ENCODE measurements around the gene HASPIN.
"Not testable (repeated sequence)": the region's sequence is repeated elsewhere in the genome, so short reads cannot be mapped to it uniquely, and the experiment has no call there.

HASPIN gene

DNA sequence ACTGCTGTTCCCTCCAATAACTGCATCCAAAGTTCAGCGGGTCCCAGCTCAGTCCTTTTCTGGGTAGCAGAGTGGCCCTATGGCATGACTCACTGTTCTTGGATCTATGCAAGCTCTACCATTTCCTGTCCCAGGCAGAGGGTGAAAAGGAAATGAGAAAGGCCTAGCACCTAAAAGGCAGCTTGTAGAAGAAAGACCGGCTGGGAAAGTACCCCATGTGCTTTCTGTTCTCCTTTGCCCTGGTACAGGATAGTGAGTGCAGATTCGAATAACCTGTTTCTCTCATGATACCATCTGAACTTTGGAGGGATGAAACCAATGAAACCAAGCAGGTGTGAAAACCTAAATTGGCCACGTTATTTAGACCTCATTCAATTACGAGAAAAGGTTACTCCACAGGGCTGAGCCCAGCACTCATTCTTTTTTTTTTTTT, 12.7 kb upstream of the HASPIN start:
- Mint-ChIP-seq H3K4me1 (peaks cover 55% of the 10 kb centered on the region), H3K4me3 (peak overlapping the region; percentile 40), H3K9me3 (no peaks in the 10 kb centered on the region), H3K27ac (peak overlapping the region; percentile 79), H3K36me3 (ENCODE audit: low read depth) (peaks cover 25% of the 10 kb centered on the region), H3K27me3 (no peaks in the 10 kb centered on the region)
- ATAC-seq, result peak; percentile 100
- DNase-seq, result peak; percentile 70

DNA sequence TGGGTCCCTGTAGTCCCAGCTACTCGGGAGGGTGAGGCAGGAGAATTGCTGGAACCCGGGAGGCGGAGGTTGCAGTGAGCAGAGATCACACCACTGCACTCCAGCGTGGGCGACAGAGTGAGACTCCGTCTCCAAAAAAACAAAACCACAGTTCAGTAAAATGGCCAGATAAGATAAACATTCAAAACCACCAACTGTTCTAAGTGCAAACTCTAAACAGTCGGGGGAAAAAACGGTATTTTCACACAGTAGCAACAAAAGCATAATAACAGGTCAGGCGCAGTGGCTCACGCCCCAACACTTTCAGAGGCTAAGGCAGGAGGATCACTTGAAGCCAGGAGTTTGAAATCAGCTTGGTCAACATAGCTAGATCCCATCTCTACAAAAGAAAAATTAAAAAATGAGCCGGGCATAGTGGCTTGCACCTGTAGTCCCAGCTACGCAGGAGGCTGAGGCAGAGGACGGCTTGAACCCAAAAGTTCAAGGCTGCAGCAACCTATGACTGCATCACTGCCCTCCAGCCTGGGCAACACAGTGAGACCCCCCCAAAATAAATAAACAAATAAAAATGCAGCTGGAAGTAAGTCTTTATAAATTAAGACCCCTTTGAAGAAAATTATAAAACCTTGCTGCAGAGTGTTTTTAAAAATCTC, 10.8 kb upstream of the HASPIN start:
- no peaks in the 10 kb centered on the region for H3K27me3 Mint-ChIP-seq
- no peaks in the 10 kb centered on the region for H3K9me3 Mint-ChIP-seq
- peak; percentile 9 for ATAC-seq
- peak overlapping the region; percentile 64 for H3K27ac Mint-ChIP-seq
- no peak overlapping the region for H3K4me3 Mint-ChIP-seq
- peaks cover 54% of the 10 kb centered on the region for H3K4me1 Mint-ChIP-seq
- peaks cover 32% of the 10 kb centered on the region for H3K36me3 Mint-ChIP-seq (ENCODE audit: low read depth)
- DNase-seq, result no peak

DNA sequence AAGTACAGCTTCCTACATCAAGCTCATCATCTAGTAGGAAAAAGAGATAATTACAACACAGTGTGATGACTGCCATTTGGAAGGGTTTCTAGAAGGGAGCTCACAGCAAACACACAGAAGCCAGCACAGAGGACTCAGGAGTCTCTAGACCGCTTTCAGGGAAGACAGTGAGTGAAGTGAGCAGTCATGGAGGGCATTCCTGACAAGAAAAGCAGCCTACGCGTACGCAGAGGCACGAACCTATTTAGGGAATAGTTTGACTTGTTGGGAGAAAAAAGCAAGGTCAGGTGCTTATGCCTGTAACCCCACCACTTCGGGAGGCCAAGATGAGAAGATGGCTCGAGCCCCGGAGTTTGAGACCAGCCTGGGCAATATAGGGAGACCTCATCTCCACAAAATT, 8.4 kb upstream of the HASPIN start:
- no peak for DNase-seq
- no peak for ATAC-seq
- H3K36me3 Mint-ChIP-seq (ENCODE audit: low read depth), result peaks cover 47% of the 10 kb centered on the region
- H3K27ac Mint-ChIP-seq, result no peak overlapping the region
- no peaks in the 10 kb centered on the region for H3K27me3 Mint-ChIP-seq
- no peak overlapping the region for H3K4me3 Mint-ChIP-seq
- H3K9me3 Mint-ChIP-seq, result no peaks in the 10 kb centered on the region
- peaks cover 48% of the 10 kb centered on the region for H3K4me1 Mint-ChIP-seq

DNA sequence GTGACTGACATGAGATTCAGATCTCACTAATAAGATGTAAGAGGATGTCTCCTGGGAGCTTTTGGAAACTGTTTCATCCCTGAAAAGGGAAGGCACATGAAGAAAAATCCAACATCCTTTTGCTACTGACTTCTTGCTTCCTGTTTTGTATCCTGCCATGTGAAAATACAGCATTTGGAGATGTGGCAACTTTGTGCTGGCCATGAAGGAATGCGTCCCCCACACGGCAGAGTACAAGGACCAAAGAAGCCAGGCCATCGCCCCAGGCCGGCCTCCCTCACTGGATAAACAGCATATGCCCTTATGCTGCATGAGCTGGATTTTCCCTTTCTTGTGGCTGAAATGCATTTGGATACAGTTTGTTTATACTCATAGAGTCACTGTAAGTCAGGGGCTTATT, 5.5 kb upstream of the HASPIN start:
- Mint-ChIP-seq H3K9me3 (no peaks in the 10 kb centered on the region), H3K36me3 (ENCODE audit: low read depth) (peaks cover 40% of the 10 kb centered on the region), H3K4me1 (peaks cover 47% of the 10 kb centered on the region), H3K27me3 (no peaks in the 10 kb centered on the region), H3K27ac (no peak overlapping the region), H3K4me3 (no peak overlapping the region)
- DNase-seq (no peak), ATAC-seq (no peak)

DNA sequence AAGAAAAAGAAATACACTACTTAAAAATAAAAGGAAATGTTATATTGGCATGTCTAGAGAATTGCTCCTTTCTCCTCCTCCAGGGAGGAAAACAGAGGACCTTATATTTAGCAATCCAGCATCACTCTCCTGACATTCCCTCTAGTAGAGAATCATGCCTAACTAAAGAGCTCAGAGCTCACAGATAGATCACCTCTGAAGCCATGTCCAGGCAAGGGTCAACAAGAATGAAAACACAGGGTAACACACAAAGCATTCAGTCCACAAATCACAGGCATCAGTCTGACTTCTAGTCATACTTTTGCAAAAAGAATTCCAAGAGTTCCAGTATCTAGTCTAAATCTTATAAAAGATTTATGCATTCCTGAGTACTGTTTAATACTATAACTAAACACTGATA, 4.4 kb upstream of the HASPIN start:
- no peak for DNase-seq
- ATAC-seq, result no peak
- Mint-ChIP-seq H3K9me3 (no peaks in the 10 kb centered on the region), H3K27ac (no peak overlapping the region), H3K4me1 (peaks cover 44% of the 10 kb centered on the region), H3K27me3 (no peaks in the 10 kb centered on the region), H3K36me3 (ENCODE audit: low read depth) (peaks cover 39% of the 10 kb centered on the region), H3K4me3 (no peak overlapping the region)

DNA sequence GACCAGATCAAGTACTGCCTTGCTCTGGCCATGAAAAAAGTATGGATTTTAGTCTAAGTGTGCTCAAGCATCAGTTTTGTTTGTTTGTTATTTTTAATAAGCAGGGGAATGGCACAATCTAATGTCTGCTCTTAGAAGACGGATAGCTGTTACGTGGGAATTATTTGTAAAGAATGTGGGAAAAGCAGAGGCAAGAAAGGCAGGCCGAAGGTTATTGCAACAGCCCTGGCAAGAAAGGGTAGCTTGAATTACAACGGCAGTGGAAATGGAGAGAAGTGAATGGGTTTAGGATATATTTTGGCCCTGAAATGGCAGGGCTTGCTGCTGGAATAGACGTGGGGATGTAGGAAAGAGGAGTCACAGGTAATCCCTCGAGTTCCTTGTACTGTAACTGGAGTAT, 987 bp upstream of the HASPIN start:
- Mint-ChIP-seq H3K4me3 (peak overlapping the region; percentile 95), H3K4me1 (peaks cover 68% of the 10 kb centered on the region), H3K36me3 (ENCODE audit: low read depth) (peaks cover 53% of the 10 kb centered on the region), H3K27me3 (no peaks in the 10 kb centered on the region), H3K9me3 (no peaks in the 10 kb centered on the region), H3K27ac (peak overlapping the region; percentile 66)
- no peak for ATAC-seq
- DNase-seq, result no peak

DNA sequence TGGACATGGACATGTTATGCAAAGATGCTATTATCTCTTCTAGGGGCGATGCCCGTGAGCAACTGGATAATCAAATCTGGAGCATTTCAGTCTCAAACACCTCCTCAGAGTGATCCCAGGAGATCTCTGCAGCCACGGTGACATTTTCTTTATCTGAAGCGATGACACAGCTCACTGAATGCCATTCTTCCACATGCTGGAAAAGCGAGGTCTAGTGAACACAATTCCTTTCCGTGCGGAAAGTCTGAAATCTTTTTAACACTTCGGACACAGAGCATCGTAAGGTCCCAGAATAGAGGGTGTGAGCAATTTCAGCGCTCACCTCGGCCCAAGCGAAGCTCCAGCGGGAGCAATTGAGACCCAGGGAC, 531 bp upstream of the HASPIN start:
- no peak for ATAC-seq
- no peaks in the 10 kb centered on the region for H3K27me3 Mint-ChIP-seq
- peak overlapping the region; percentile 66 for H3K27ac Mint-ChIP-seq
- no peaks in the 10 kb centered on the region for H3K9me3 Mint-ChIP-seq
- H3K4me3 Mint-ChIP-seq, result peak overlapping the region; percentile 95
- peaks cover 71% of the 10 kb centered on the region for H3K4me1 Mint-ChIP-seq
- peaks cover 56% of the 10 kb centered on the region for H3K36me3 Mint-ChIP-seq (ENCODE audit: low read depth)
- DNase-seq, result no peak

DNA sequence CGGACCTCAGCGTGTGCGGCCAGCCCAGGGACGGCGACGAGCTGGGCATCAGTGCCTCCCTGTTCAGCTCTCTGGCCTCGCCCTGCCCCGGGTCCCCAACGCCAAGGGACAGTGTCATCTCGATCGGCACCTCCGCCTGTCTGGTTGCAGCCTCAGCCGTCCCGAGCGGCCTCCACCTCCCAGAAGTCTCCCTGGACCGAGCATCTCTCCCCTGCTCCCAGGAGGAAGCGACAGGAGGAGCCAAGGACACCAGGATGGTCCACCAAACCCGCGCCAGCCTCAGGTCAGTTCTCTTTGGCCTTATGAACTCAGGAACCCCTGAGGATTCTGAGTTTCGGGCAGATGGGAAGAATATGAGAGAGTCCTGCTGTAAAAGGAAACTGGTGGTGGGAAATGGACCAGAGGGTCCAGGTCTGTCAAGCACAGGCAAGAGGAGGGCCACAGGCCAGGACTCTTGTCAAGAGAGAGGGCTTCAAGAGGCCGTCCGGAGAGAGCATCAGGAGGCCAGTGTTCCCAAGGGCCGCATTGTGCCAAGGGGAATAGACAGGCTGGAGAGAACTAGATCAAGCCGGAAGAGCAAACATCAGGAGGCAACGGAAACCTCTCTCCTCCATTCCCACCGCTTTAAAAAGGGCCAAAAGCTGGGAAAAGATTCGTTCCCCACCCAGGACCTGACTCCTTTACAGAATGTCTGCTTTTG, 825 bp downstream of the HASPIN start:
- Mint-ChIP-seq H3K36me3 (ENCODE audit: low read depth) (peaks cover 50% of the 10 kb centered on the region), H3K27me3 (no peaks in the 10 kb centered on the region), H3K4me3 (peak overlapping the region; percentile 95), H3K27ac (peak overlapping the region; percentile 74), H3K4me1 (peaks cover 65% of the 10 kb centered on the region), H3K9me3 (no peaks in the 10 kb centered on the region)
- DNase-seq, result no peak
- no peak for ATAC-seq

DNA sequence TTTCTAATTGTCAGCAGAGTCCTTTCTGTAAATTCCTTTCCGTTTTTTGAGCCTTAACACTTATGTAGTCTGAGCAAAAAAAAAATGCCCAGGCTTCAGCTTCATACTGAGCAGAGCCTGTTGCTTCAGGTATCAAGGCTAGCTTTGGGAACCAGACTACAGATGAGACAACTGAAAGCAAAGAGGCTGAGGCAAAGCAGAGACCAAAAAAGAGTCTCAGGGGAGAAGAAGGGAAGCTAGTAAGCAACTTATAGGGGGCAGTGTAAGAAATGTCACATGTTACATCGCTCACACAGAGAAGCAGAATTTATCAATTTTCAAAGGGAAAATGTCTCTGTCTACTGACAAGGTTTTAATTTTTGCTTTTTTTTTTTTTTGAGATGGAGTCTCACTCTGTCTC, 3.3 kb downstream of the HASPIN start:
- H3K36me3 Mint-ChIP-seq (ENCODE audit: low read depth), result peaks cover 37% of the 10 kb centered on the region
- H3K4me1 Mint-ChIP-seq, result peaks cover 42% of the 10 kb centered on the region
- DNase-seq (no peak), ATAC-seq (no peak)
- H3K4me3 Mint-ChIP-seq, result no peak overlapping the region
- H3K27ac Mint-ChIP-seq, result peak overlapping the region; percentile 62
- no peaks in the 10 kb centered on the region for H3K27me3 Mint-ChIP-seq
- no peaks in the 10 kb centered on the region for H3K9me3 Mint-ChIP-seq

DNA sequence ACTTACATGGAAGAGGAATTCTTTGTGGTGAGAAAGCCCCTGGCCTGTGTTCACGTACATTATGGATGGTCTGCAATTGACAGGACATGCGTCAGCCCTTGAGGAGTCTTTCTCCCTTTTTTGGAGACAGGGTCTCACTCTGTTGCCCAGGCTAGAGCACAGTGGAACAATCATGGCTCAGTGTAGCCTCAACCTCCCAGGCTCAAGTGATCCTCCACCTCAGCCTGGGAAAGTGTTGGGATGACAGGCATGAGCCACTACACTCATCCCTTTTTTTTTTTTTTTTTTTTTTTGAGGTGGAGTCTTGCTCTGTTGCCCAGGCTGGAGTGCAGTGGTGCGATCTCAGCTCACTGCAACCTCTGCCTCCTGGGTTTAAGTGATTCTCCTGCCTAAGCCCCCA, 4.4 kb downstream of the HASPIN start:
- ATAC-seq, H3K27ac Mint-ChIP-seq, H3K4me3 Mint-ChIP-seq, H3K27me3 Mint-ChIP-seq, H3K9me3 Mint-ChIP-seq, DNase-seq: not testable (repeated sequence)
- Mint-ChIP-seq H3K36me3 (ENCODE audit: low read depth) (peaks cover 35% of the 10 kb centered on the region), H3K4me1 (peaks cover 33% of the 10 kb centered on the region)

DNA sequence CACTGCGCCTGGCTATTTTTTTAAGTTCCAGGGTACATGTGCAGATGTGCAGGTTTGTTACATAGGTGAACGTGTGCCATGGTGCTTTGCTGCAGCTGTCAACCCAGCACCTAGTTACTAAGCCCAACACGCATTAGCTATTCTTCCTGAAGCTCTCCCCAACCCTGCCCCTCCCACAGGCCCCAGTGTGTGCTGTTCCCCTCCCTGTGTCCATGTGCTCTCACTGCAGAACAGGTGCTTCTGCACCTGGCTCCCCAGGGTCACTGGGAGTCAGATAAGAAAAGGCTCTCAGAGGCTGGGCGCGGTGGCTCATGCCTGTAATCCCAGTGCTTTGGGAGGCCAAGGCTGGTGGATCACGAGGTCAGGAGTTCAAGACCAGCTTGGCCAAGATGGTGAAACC, 6.2 kb downstream of the HASPIN start:
- Mint-ChIP-seq H3K9me3 (no peaks in the 10 kb centered on the region), H3K36me3 (ENCODE audit: low read depth) (peaks cover 29% of the 10 kb centered on the region), H3K4me1 (peaks cover 25% of the 10 kb centered on the region), H3K4me3 (no peak overlapping the region), H3K27me3 (no peaks in the 10 kb centered on the region), H3K27ac (no peak overlapping the region)
- DNase-seq (no peak), ATAC-seq (no peak)

DNA sequence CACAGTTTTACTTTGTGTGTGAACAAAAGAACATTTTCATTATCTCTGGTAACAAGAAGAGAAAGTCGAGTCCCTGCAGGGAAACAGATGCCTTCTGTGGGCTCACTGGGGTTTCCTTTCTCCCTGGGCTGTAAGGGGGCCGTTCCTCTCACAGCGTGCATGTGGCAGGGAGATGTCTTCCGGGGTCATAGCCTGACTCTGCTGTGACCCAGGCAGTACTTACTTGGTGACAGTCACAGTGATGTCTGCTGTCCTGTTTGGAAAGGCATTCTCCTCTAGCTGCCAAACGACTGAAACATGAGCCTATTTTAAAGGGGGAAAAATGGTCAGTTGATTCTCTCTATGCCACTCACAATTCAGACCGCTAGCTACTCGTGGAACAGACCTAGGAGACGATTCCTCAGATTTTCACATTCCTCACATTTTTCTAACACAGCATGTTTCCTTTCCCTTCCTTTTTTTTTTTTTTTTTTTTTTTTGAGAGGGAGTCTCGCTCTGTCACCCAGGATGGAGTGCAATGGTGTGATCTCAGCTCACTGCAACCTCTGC, 7.3 kb downstream of the HASPIN start:
- Mint-ChIP-seq H3K27ac (no peak overlapping the region), H3K27me3 (no peaks in the 10 kb centered on the region), H3K4me3 (no peak overlapping the region), H3K4me1 (peaks cover 15% of the 10 kb centered on the region), H3K9me3 (no peaks in the 10 kb centered on the region), H3K36me3 (ENCODE audit: low read depth) (peaks cover 19% of the 10 kb centered on the region)
- ATAC-seq (no peak), DNase-seq (no peak)

DNA sequence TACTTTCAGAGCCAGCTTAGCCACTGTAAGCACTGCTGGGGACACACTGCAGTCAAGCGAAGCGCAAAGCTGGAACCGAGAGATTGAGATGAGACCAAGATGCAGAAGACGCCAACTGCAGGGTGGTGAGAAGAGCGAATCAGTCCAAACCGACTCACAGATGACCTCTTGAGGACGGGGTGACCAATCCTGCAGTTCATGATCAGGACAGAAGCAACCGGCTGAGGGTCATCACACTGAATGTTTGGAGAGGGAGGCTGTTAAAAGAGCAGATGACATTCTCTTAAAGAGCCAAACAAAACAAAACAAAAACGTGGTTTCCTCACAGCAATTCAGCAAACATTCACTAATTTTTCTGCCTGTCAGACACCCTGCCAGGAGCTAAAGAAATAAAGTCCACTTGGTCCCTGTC, 8.5 kb downstream of the HASPIN start:
- DNase-seq (no peak), ATAC-seq (no peak)
- Mint-ChIP-seq H3K9me3 (no peaks in the 10 kb centered on the region), H3K4me3 (no peak overlapping the region), H3K4me1 (peaks cover 5% of the 10 kb centered on the region), H3K27ac (no peak overlapping the region), H3K27me3 (peaks cover 2% of the 10 kb centered on the region), H3K36me3 (ENCODE audit: low read depth) (peaks cover 10% of the 10 kb centered on the region)

DNA sequence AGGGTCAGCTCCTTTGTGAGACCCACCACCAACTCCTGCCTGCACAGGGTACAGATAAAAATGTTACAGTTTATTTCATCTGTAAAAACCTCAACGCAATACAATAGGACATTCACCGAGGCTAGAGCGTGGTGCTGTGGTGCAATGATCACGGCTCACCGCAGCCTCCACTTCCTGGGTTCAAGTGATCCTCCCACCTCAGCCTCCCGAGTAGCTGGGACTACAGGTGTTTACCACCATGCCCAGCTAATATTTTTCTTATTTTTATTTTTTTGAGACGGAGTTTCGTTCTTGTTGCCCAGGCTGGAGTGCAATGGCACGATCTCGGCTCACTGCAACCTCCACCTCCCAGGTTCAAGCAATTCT, 11.2 kb downstream of the HASPIN start:
- peaks cover 26% of the 10 kb centered on the region for H3K4me1 Mint-ChIP-seq
- H3K27me3 Mint-ChIP-seq; ATAC-seq; H3K36me3 Mint-ChIP-seq (ENCODE audit: low read depth); H3K9me3 Mint-ChIP-seq; DNase-seq; H3K4me3 Mint-ChIP-seq; H3K27ac Mint-ChIP-seq: not testable (repeated sequence)

DNA sequence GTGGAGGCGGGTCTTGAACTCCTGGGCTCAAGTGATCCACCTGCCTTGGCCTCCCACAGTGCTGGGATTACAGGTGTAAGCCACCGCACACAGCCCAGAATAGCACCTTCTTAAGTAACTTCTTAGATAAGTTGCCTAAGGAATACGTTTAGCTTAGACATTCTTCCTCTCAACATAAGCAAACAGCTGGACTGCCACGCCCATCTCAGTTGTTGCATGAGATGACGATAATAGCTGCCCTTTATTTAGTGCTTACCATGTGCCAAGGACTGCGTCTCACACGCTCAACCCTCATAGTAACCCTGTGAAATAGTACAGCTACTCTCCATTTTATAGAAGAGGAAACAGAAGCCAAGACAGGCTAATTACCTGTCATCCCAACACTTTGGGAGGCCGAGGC, 11.8 kb downstream of the HASPIN start:
- peaks cover 4% of the 10 kb centered on the region for H3K27me3 Mint-ChIP-seq
- H3K9me3 Mint-ChIP-seq, result no peaks in the 10 kb centered on the region
- ATAC-seq, result no peak
- H3K36me3 Mint-ChIP-seq (ENCODE audit: low read depth), result no peaks in the 10 kb centered on the region
- H3K4me3 Mint-ChIP-seq, result no peak overlapping the region
- H3K27ac Mint-ChIP-seq, result no peak overlapping the region
- peaks cover 32% of the 10 kb centered on the region for H3K4me1 Mint-ChIP-seq
- DNase-seq, result no peak
